ENCODE data around the gene MMP14.
"Not testable (repeated sequence)": the region's sequence is repeated elsewhere in the genome, so short reads cannot be mapped to it uniquely, and the experiment has no call there.

MMP14 gene

GRCh38 chr14:22836301-22837113, at the start of gene MMP14:
MMP14 (plus strand) TSS chr14:22836585; CDS start chr14:22836818, 233 bp downstream.
- no peak for DNase-seq (ENCODE audit: low read depth)

DNA sequence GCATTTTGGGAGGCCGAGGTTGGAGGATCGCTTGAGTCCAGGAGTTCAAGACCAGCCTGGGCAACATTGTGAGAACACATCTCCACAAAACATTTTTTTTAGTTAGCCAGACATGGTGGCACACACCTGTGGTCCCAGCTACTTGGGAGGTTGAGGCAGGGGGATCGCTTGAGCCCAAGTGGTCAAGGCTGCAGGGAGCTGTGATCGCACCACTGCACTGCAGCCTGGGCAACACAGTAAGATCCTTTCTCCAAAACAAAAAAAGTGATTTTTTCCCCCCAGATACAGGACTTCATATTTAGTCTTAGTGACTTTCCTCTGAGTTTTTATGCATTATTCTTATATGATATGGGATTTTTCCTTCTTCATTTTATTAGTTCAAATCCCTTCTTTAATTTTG, 49.7 kb upstream of the MMP14 start:
- DNase-seq (ENCODE audit: low read depth) = no peak

DNA sequence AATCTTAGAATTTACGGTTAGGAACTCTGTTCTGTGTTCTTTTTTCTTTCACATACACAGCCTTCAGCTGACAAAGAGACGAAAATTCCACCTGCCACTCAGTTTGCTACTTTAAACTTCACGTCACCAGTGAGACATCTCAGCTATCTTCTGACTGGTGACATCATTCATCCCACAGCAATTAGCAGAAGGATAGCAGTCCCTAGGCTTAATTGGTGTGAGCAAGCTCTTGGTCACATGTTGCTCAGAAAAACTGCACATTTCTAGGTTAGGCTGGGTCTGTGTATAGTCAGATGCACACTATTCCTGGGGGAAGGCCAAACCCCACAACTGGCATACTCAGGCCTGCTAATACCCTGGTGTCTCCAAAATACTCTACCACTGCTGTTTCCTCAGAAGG, 45.1 kb upstream of the MMP14 start:
- no peak for DNase-seq (ENCODE audit: low read depth)

DNA sequence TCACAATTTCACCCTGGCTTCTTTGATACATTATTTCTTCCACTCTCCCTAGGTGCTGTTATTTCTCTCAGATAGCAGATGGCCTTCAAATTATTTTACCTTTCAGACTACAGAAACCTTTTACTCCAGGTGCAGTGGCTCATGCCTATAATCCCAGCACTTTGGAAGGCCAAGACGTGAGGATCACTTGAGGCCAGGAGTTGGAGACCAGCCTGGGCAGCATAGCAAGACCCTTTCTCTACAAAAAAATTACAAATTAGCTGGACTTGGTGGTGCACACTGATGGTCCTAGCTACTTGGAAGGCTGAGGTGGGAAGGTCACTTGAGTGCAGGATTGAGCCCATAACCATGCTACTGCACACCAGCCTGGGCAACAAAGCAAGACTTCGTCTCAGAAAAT, 44.2 kb upstream of the MMP14 start:
- DNase-seq (ENCODE audit: low read depth) = no peak

GRCh38 chr14:22793550-22793949, 42.8 kb upstream of the MMP14 start:
- not testable (repeated sequence) for DNase-seq (ENCODE audit: low read depth)

GRCh38 chr14:22793976-22794375, 42.4 kb upstream of the MMP14 start:
- no peak for DNase-seq (ENCODE audit: low read depth)

DNA sequence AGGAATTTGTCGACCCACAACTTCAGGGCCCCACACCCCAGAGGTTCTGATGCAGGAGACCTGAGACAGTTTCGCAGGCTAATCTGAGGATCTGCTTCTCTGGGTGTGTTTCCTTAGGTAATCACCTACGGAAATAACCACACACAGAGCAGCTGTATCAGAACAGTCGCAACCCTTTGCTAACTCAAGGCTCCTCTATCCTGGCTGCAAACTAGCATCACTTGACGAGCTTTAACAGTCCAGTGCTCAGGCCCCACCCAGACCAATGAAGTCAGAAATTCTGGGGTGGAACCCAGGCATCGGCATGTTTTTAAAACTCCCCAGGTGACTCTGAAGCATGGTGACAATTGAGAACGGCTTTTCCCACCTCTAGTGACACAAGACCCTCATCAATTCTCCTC, 41.8 kb upstream of the MMP14 start:
- no peak for DNase-seq (ENCODE audit: low read depth)

DNA sequence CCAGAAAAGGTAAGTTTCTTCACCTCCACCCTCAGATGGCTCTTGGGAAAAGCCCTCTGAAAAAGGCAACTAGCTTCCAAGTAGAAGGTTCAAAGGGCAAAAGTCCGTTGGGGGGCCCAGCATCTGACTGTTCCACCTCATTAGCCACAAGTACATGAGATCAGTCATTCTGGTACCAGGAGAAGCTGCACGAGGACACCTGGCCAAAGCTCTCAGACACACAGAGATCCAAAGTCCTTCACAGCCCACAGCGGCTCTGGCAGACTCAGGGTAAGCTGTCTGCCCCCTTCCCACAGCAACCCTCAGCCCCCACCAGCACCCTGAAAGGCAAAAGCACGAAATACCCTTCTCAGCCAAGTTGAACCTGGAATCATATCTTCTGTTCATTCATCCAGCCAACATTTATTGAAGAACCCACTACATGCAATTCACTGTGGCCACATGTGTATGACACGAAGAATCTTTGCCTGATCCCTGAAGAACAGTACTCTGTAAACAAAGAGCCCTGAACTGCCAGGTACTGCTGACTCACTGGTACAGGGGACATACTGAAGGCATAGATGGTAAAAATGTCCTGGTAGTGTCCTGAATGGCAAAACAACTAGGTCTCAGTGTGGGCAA, 40.2 kb upstream of the MMP14 start:
- DNase-seq (ENCODE audit: low read depth) = no peak

DNA sequence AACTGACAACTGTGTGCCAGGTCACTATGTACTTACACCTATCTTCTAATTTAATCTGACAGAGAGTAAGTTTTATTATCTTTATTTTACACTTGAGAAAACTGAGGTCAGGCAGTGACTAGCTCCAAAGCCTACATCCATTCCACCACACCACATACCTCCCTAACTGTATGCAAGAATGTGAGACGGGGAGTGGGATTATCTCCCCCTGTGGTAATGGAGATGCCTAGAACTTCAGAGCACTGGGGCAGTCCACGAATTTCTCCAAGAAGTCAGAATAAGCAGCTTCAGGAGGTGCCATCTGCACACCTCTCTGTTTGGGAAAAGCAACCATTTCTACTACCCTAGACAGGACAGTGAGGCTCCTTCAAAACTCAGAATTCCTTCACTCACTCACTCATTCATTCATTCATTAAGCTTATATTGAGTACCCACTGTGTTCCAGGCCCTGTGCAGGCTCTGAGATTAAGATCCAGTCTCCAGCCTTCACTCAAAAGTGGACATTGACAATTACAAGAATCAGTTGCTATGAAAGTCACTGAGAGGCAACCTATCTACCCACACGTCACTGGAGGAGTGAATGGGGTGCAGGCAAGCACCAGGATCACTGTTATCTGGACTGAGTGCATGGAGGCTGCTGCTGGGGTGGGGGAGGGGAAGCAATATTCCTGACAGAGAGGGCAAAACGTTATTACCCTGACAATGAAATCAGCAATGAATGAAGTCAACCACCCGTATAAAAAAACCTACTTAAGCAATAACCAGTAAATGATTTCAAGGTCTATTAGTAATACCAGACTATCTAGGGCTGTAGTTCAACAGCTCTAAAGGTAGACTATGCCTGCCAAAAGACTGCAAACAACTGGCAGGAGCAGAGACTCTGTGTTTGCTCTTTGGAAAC, 39.1 kb upstream of the MMP14 start:
- DNase-seq (ENCODE audit: low read depth) = no peak

GRCh38 chr14:22798528-22798927, 37.9 kb upstream of the MMP14 start:
- no peak for DNase-seq (ENCODE audit: low read depth)

DNA sequence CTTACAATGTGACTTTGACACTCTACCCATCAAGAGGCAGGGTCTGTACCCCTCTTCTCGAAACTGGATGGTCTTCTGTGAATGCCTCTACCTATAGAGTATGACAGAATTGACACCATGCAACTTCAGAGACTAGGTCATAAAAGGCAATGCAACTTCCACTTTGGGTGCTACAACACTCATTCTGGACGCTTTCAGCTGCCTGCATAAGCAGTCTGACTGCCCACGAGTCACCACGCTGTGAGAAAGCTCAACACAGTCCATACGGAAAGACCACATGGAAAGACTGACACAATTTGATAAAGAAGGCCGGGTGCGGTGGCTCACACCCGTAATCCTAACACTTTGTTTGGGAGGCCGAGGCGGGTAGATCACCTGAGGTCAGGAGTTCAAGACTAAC, 36.0 kb upstream of the MMP14 start:
- DNase-seq (ENCODE audit: low read depth) = no peak

GRCh38 chr14:22801716-22802115, 34.7 kb upstream of the MMP14 start:
- DNase-seq (ENCODE audit: low read depth) = no peak

- no peak for DNase-seq (ENCODE audit: low read depth)
These were observed 33.3 kb upstream of the MMP14 start for GRCh38 chr14:22802860-22803686.

DNA sequence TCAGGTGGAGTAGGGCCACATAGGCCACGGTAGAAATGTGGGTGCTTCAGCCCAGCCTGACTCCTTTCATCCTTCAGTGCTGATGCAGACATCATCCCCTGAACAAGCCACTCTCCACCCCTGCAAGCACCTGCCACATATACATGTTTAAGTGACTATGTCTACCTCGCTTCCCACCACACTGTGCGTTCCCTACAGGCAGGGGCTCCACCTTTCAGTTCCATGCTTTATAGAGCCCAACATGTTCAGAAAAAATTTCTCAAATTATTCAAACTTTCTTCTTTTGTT, 32.8 kb upstream of the MMP14 start:
- DNase-seq (ENCODE audit: low read depth) = no peak

- DNase-seq (ENCODE audit: low read depth) = not testable (repeated sequence)
These were observed 31.1 kb upstream of the MMP14 start for GRCh38 chr14:22805235-22805634.

GRCh38 chr14:22807432-22808087, 28.8 kb upstream of the MMP14 start:
- DNase-seq (ENCODE audit: low read depth) = no peak

GRCh38 chr14:22808388-22809209, 27.8 kb upstream of the MMP14 start:
- DNase-seq (ENCODE audit: low read depth) = no peak

- no peak for DNase-seq (ENCODE audit: low read depth)
These were observed 24.7 kb upstream of the MMP14 start for GRCh38 chr14:22811722-22812121.

DNA sequence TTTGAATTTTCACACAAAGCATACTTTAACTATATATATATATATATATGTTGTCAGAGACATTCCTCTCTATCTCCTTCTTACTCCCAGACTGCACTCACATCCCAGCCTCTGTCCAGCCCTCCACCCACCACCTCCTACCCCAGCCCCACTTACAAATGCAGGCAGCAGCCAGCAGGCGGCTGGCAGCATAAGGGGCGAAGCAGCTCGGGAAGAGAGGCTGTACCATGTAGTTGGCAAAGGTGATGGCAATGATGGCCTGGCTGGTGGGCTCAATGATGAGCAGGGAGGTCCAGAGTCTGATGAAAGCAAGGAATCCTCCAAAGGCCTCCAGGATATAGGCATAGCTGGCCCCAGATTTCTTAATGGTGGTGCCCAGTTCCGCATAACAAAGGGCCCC, 23.6 kb upstream of the MMP14 start:
- no peak for DNase-seq (ENCODE audit: low read depth)

GRCh38 chr14:22813145-22813544, 23.2 kb upstream of the MMP14 start:
- DNase-seq (ENCODE audit: low read depth) = no peak

DNA sequence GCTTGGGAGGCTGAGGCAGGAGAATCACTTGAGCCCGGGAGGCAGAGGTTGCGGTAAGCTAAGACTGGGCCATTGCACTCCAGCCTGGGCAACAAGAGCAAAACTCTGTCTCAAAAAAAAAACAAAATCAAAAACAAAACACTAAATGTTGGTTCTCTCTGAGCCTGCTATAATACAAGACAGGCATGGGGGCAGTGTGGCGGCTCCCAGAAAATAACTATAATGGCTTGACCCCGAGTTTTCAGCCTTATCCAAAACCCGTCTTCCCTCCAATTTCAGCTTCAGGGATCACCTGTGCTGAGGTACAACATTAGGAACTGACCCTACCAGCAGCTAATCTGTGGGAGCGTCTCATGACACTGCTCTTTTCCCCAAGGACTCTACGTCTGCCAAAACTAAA, 22.0 kb upstream of the MMP14 start:
- DNase-seq (ENCODE audit: low read depth) = no peak
